MM.1S (cell line): Measurements from ENCODE around the gene SOCS2.

ENCODE experiments used
- DNase-seq: peaks from one replicate; pipeline ENCODE4 v3.0.0-alpha.2; 2015
- H2AFZ ChIP-seq: fragments of 300-600 bp; sonication (generic); 2 replicates; pipeline ENCODE4 v1.6.0; 2016; ENCODE audit warnings: antibody characterized with exemption, low read length
- H3F3A ChIP-seq: fragments of 300-600 bp; sonication (generic); 2 replicates; pipeline ENCODE4 v1.6.1; 2016; ENCODE audit warnings: mild to moderate bottlenecking, antibody characterized with exemption, low read length, moderate library complexity, mixed read lengths; ENCODE audit not compliant: insufficient read depth
- H3K27ac ChIP-seq: fragments of 300-600 bp; sonication (generic); 2 replicates; pipeline ENCODE4 v1.5.1; 2016; ENCODE audit warnings: mild to moderate bottlenecking, low read length
- H3K27me3 ChIP-seq: fragments of 300-600 bp; sonication (generic); replicated peaks from 2 replicates; pipeline ENCODE4 v1.6.0; 2016; ENCODE audit warnings: low read length; ENCODE audit not compliant: insufficient read depth
- H3K36me3 ChIP-seq: fragments of 300-600 bp; sonication (generic); replicated peaks from 2 replicates; pipeline ENCODE4 v1.6.1; 2016; ENCODE audit warnings: mild to moderate bottlenecking, low read length, mixed read lengths; ENCODE audit not compliant: insufficient read depth
- H3K4me1 ChIP-seq: fragments of 300-600 bp; sonication (generic); 2 replicates; pipeline ENCODE4 v1.6.1; 2016; ENCODE audit warnings: low read length, mixed read lengths
- H3K4me2 ChIP-seq: fragments of 300-600 bp; sonication (generic); 2 replicates; pipeline ENCODE4 v1.6.0; 2016; ENCODE audit warnings: low read depth, low read length
- H3K4me3 ChIP-seq: fragments of 300-600 bp; sonication (generic); 2 replicates; pipeline ENCODE4 v1.5.1; 2016; ENCODE audit warnings: low read length, mixed read lengths
- H3K79me2 ChIP-seq: fragments of 300-600 bp; sonication (generic); 2 replicates; pipeline ENCODE4 v1.6.1; 2016; ENCODE audit warnings: mixed run types, low read length, mixed read lengths
- H3K9ac ChIP-seq: fragments of 300-600 bp; sonication (generic); 2 replicates; pipeline ENCODE4 v1.6.1; 2016; ENCODE audit warnings: low read length, mixed read lengths
- H3K9me2 ChIP-seq: fragments of 300-600 bp; sonication (generic); replicated peaks from 2 replicates; pipeline ENCODE4 v1.6.1; 2016; ENCODE audit warnings: mild to moderate bottlenecking, low read length, mixed read lengths; ENCODE audit not compliant: insufficient read depth
- H3K9me3 ChIP-seq: fragments of 300-600 bp; sonication (generic); replicated peaks from 2 replicates; pipeline ENCODE4 v1.6.1; 2016; ENCODE audit warnings: mild to moderate bottlenecking, low read length, mixed read lengths; ENCODE audit not compliant: insufficient read depth
- H4K20me1 ChIP-seq: fragments of 300-600 bp; sonication (generic); 2 replicates; pipeline ENCODE4 v1.6.1; 2016; ENCODE audit warnings: mild to moderate bottlenecking, low read length, moderate library complexity, mixed read lengths; ENCODE audit not compliant: insufficient read depth
- EZH2 ChIP-seq: fragments of 300-600 bp; sonication (generic); optimal IDR thresholded peaks from 2 replicates; pipeline ENCODE3; 2017; ENCODE audit warnings: low read depth, mild to moderate bottlenecking, antibody characterized with exemption, low read length, mixed read lengths
- EZH2phosphoT487 ChIP-seq: fragments of 300-600 bp; sonication (generic); IDR thresholded peaks from 2 replicates; pipeline ENCODE4 v1.6.1; 2018; ENCODE audit warnings: antibody characterized with exemption, low read length
- TF ChIP-seq, protein P1 (sequence below): fragments of 300-600 bp; sonication (generic); IDR thresholded peaks from 2 replicates; pipeline ENCODE4 v1.5.1; 2016; ENCODE audit warnings: antibody characterized with exemption, low read length, mixed read lengths

The SOCS2 gene

DNA sequence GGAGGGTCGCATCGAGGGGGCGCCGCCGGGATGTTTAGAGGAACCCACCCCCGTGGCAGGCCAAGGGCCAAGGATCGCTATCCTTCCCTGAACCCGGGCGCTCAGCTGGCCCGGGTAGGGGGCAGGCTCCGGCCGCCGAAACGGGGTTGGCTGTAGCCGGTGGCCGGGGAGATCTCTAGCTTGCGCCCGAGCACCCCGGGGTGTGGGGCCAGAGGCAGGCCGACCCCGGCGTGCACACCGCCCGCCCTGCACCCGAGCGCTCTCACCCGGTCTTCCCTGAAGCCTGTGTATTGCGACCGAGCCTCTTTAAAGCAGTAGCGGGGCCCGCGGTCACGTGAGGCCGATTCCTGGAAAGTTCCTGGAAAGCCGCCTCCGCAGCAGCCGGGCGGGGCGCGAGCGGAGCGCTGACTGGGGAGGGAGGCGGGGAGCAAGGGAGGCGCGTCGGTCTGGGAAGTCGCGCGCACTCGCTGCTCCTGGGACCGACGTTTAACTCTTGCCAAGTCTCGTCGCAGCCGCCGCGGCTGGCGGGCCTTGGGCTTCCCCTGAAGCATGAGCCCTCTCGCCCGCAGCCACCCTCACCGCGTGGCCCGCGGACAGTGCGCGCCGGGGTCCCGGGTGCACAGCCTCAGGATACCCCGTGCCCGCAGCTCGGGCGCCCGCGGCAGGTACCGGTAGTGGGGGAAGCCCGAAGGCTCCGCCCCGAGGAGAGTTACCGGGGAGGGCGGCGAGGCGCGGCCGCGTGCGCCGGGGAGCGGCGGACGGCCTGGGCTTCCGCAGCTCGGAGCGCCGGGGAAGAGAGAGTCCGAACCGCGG, 1.7 kb upstream of the SOCS2 start:
- H3K4me2 ChIP-seq = peak overlapping the region; percentile 99
- peaks cover 8% of the 10 kb centered on the region; the same call in 1 of the 2 replicates for H3K4me1 ChIP-seq
- no peaks in the 10 kb centered on the region for H3K36me3 ChIP-seq
- TF ChIP-seq, protein P1, sequence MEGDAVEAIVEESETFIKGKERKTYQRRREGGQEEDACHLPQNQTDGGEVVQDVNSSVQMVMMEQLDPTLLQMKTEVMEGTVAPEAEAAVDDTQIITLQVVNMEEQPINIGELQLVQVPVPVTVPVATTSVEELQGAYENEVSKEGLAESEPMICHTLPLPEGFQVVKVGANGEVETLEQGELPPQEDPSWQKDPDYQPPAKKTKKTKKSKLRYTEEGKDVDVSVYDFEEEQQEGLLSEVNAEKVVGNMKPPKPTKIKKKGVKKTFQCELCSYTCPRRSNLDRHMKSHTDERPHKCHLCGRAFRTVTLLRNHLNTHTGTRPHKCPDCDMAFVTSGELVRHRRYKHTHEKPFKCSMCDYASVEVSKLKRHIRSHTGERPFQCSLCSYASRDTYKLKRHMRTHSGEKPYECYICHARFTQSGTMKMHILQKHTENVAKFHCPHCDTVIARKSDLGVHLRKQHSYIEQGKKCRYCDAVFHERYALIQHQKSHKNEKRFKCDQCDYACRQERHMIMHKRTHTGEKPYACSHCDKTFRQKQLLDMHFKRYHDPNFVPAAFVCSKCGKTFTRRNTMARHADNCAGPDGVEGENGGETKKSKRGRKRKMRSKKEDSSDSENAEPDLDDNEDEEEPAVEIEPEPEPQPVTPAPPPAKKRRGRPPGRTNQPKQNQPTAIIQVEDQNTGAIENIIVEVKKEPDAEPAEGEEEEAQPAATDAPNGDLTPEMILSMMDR = no peak
- no peak for TF ChIP-seq EZH2phosphoT487
- no peak for TF ChIP-seq EZH2
- peak overlapping the region; percentile 97 for H3K4me3 ChIP-seq
- peak overlapping the region; percentile 73 for H3K27ac ChIP-seq
- H3K79me2 ChIP-seq = no peaks in the 10 kb centered on the region
- peak; percentile 86 for DNase-seq
- no peaks in the 10 kb centered on the region for H3K27me3 ChIP-seq
- H2AFZ ChIP-seq = peak overlapping the region; percentile 99
- H3K9ac ChIP-seq = peak overlapping the region; percentile 75
- H3F3A ChIP-seq = peaks cover 29% of the 10 kb centered on the region
- H3K9me2 ChIP-seq = no peaks in the 10 kb centered on the region
- no peaks in the 10 kb centered on the region for H3K9me3 ChIP-seq
- H4K20me1 ChIP-seq = no peaks in the 10 kb centered on the region

DNA sequence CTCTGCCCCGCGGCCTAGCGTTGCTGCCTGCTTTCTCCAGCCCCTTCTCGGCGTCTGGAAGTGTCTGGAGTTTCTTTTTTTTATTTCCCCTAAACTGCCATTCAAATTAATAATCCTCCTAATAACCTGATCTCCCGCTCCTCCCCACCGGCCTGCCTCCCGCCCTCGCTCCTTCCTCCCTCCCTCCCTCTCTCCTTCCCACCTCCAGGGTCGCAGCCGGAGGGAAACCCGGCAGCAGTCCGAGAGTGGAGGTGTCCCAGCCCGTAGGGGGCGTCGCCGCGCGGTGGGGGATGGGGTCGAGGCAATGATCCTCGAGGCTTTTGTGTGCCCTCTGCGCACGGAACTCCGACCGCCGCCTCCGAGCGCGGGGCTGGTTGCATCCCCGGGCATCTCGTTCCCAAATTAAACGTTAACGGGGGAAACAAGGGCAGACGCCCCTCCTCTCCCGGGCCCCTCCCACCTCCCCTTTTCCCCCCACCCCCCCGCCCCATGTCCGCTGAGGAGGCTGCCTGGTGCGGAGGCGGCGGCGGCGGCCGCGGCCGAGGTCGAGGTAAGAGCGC, 1.0 kb upstream of the SOCS2 start:
- peaks cover 8% of the 10 kb centered on the region; the same call in 1 of the 2 replicates for H3K4me1 ChIP-seq
- peaks cover 29% of the 10 kb centered on the region for H3F3A ChIP-seq
- H3K4me3 ChIP-seq = peak overlapping the region; percentile 97
- H3K9me3 ChIP-seq = no peaks in the 10 kb centered on the region
- H3K27me3 ChIP-seq = no peaks in the 10 kb centered on the region
- no peaks in the 10 kb centered on the region for H3K9me2 ChIP-seq
- no peaks in the 10 kb centered on the region for H4K20me1 ChIP-seq
- H3K79me2 ChIP-seq = no peaks in the 10 kb centered on the region
- H3K36me3 ChIP-seq = no peaks in the 10 kb centered on the region
- H2AFZ ChIP-seq = peak overlapping the region; percentile 99
- peak; percentile 60 for DNase-seq
- H3K27ac ChIP-seq = peak overlapping the region; percentile 73
- peak overlapping the region; percentile 75 for H3K9ac ChIP-seq
- TF ChIP-seq EZH2 = no peak
- TF ChIP-seq, protein P1 = peak; percentile 29
- peak overlapping the region; percentile 99 for H3K4me2 ChIP-seq

DNA sequence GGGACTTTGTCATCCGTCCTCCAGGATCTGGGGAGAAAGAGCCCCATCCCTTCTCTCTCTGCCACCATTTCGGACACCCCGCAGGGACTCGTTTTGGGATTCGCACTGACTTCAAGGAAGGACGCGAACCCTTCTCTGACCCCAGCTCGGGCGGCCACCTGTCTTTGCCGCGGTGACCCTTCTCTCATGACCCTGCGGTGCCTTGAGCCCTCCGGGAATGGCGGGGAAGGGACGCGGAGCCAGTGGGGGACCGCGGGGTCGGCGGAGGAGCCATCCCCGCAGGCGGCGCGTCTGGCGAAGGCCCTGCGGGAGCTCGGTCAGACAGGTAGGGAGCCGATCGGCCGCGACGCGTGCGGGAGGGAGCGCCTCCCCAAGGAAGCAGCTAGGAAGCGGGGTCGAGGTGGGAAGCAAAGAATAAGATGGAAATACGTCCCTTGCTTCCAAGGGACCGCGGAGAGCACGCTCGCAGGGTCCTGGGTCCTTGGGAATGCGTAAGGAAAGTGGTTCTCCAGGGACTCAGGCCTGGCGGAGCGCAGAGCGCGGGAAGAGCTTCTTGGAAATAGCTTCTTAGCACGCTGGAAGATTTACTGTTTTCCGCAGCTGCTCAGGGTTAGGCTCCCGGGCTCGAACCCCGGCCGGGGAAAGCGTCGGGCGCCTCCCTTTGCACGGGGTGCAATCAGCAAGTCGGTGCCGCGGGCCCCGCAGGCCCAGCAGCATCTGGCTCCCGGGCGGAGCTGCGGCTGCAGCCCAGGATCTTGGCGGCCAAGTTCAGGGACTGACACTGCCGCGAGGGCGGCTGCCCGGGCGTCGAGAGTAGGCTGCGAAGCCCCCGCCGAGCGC, 457 bp downstream of the SOCS2 start:
- no peak overlapping the region for H3K9ac ChIP-seq
- H3K4me2 ChIP-seq = peak overlapping the region; percentile 82; the same call in 1 of the 2 replicates

More for the DNA sequence above, 457 bp downstream of the SOCS2 start:
- no peak for DNase-seq
- H3K4me1 ChIP-seq = peaks cover 8% of the 10 kb centered on the region; the same call in 1 of the 2 replicates
- no peaks in the 10 kb centered on the region for H4K20me1 ChIP-seq
- H3K27me3 ChIP-seq = no peaks in the 10 kb centered on the region
- peaks cover 29% of the 10 kb centered on the region for H3F3A ChIP-seq
- H3K79me2 ChIP-seq = no peaks in the 10 kb centered on the region
- H3K4me3 ChIP-seq = peak overlapping the region; percentile 78
- H3K9me3 ChIP-seq = no peaks in the 10 kb centered on the region
- no peaks in the 10 kb centered on the region for H3K9me2 ChIP-seq
- no peak overlapping the region for H3K27ac ChIP-seq
- no peaks in the 10 kb centered on the region for H3K36me3 ChIP-seq
- peak overlapping the region; percentile 92; the same call in 1 of the 2 replicates for H2AFZ ChIP-seq
- TF ChIP-seq EZH2phosphoT487 = no peak
